Chondrocyte (in vitro differentiated cells): ENCODE results near the gene ITGB3. TPM values are rescaled to one million over a fixed set of nuclear protein-coding genes. Genes with fewer than 3 reads are reported as not detected.

Experiments used
- DNase-seq: peaks from one replicate; pipeline ENCODE4 v3.0.0; 2021; ENCODE audit warnings: mixed read lengths, low spot score
- H3K27ac Mint-ChIP-seq: one replicate; pipeline ENCODE4 v1.8.0; 2021; ENCODE audit warnings: mild to moderate bottlenecking, moderate library complexity, mixed read lengths; ENCODE audit not compliant: unreplicated experiment
- H3K27me3 Mint-ChIP-seq: 2 replicates; pipeline ENCODE4 v1.8.0; 2021; ENCODE audit warnings: low read depth, mixed read lengths
- H3K36me3 Mint-ChIP-seq: 2 replicates; pipeline ENCODE4 v1.8.0; 2021; ENCODE audit warnings: low read depth, mixed read lengths
- H3K4me1 Mint-ChIP-seq: 2 replicates; pipeline ENCODE4 v1.8.0; 2021; ENCODE audit warnings: low read depth, mild to moderate bottlenecking, mixed read lengths
- H3K4me3 Mint-ChIP-seq: one replicate; pipeline ENCODE4 v1.8.0; 2021; ENCODE audit warnings: mild to moderate bottlenecking, moderate library complexity, mixed read lengths; ENCODE audit not compliant: unreplicated experiment
- H3K9me3 Mint-ChIP-seq: 2 replicates; pipeline ENCODE4 v1.8.0; 2021; ENCODE audit warnings: low read depth, mixed read lengths
- CTCF ChIP-seq: fragments of 200-600 bp; sonication (generic); IDR thresholded peaks from 2 replicates; pipeline ENCODE4 v1.5.0; 2021; ENCODE audit warnings: antibody characterized with exemption, mild to moderate bottlenecking, moderate library complexity
- total RNA-seq: library from RNA; stranded (reverse); gene quantifications from 3 replicates; pipeline ENCODE4 v1.2.1, GENCODE V29; 2021

Gene ITGB3
- total RNA-seq, 1 donor from 2014 or later, result 10.5 TPM

DNA sequence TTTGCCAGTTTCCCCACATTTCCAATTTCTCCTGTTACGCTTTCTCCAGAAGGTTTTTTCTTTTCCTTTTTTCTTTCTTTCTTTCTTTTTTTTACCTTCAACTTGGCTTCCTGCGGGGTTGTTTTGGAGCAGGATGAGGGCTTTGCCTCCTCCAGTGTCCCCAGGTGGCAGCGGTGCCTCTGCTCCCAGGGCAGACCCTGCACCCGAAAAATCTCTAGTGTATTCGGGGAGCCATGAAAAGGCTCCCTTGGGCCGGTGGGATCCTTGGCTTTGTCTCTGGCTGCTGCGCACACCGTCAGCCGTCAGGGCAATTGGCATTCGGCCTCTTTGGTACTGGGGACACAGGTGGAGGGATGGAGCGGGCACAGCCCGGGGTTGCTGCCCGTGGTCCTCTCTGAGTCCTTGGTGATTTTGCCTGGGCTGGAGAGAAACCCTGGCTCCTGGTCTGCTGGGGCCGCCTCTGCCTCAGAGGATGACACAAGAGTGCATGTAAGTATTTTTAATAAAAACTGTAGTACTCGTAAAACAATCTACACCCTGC, 846 bp downstream of the ITGB3 start:
- Mint-ChIP-seq H3K27ac (no peak overlapping the region), H3K4me3 (peak overlapping the region; percentile 79), H3K4me1 (peaks cover 27% of the 10 kb centered on the region), H3K9me3 (no peaks in the 10 kb centered on the region), H3K36me3 (no peaks in the 10 kb centered on the region), H3K27me3 (no peaks in the 10 kb centered on the region)
- no peak for TF ChIP-seq CTCF
- DNase-seq, result no peak

DNA sequence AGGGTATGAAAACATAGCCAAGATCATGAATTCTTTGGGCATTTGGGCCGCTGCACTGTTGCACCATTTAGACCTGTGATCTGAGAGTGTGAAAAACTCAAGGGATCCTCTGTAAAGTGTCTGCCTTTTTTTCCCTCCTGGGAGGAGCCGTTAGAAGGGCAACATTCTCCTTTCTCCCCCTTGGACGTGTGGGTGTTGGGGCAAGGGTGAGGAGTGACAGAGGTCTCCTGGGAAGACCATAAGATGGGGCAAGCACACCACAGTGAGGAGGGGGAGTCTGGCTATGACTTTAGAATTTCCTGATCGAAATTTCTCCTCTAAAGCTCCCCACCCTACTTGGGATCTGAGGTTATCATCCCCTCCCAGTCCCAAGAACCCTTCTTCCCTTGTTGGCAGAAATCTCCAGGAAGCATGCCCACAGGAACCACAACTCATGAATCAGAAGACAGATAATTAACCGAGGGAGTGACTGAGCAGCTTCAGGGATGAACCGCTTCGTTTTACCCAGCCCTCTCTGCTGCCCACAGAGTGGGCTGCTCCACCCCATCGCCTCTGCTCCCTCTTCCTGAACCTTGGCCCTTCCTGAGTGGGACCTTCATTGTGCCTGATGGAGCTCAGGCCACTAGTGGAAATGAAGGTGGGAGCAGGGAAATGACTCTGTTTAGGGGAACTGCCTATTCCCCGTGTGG, 4.2 kb downstream of the ITGB3 start:
- Mint-ChIP-seq H3K4me1 (peaks cover 27% of the 10 kb centered on the region), H3K4me3 (no peak overlapping the region), H3K27me3 (no peaks in the 10 kb centered on the region), H3K27ac (peak overlapping the region; percentile 58), H3K36me3 (no peaks in the 10 kb centered on the region), H3K9me3 (no peaks in the 10 kb centered on the region)
- no peak for TF ChIP-seq CTCF
- DNase-seq, result no peak

DNA sequence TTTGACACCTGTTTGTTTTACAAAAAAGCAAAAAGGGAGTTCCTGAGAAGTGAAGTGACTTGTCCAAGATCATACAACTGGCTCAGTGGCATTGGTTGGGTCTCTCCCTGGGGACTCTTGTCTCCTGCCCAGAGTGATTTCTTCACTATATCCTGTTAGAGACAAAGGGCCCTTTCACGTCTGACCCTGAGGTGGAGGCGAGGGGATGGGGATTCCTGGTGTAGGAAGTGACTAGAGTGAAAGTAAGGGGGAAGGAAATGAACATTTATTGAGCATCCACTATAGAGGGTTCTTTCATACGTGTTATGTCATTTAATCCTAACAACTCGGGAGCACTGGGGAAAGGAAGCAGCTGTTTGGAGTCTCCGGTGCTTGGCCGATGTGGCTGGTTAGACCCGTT, 9.0 kb downstream of the ITGB3 start:
- Mint-ChIP-seq H3K27me3 (no peaks in the 10 kb centered on the region), H3K9me3 (no peaks in the 10 kb centered on the region), H3K4me3 (no peak overlapping the region), H3K36me3 (no peaks in the 10 kb centered on the region), H3K27ac (no peak overlapping the region), H3K4me1 (peaks cover 28% of the 10 kb centered on the region)
- no peak for TF ChIP-seq CTCF
- no peak for DNase-seq

- Mint-ChIP-seq H3K36me3 (no peaks in the 10 kb centered on the region), H3K9me3 (no peaks in the 10 kb centered on the region), H3K27me3 (no peaks in the 10 kb centered on the region), H3K27ac (no peak overlapping the region), H3K4me1 (peaks cover 25% of the 10 kb centered on the region), H3K4me3 (no peak overlapping the region)
- no peak for TF ChIP-seq CTCF
- DNase-seq, result no peak
Measured at GRCh38 chr17:47264166-47264565, 10.5 kb downstream of the ITGB3 start.

DNA sequence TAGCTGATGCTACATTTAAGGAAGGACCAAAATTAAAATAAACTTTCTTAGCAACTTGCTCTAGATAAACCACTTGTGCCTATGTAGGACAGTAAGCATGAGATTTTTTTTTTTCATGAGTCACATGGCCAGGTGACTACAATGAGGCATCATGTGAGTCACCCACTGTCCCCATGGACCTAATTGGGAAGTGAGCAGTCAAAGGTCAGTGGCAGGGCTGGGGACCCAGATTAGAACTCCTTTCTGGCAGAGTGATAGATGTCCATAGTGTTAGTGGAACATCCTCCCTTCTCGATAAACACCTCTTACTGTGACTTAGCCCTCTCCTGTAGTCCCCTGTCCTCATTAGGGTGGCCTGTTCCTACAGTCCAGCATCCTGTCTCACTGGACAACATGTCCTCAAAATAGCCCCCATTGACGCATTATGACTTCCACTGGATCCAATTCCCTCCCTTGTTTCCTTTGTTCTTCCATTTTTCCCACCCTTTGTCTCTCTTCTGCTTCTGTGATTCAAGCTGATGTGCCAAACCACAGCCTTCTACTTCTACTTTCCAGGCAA, 12.4 kb downstream of the ITGB3 start:
- H3K9me3 Mint-ChIP-seq, result no peaks in the 10 kb centered on the region
- H3K4me3 Mint-ChIP-seq, result no peak overlapping the region
- peak overlapping the region; percentile 32 for H3K27ac Mint-ChIP-seq
- no peak for DNase-seq
- H3K36me3 Mint-ChIP-seq, result no peaks in the 10 kb centered on the region
- TF ChIP-seq CTCF, result no peak
- H3K27me3 Mint-ChIP-seq, result no peaks in the 10 kb centered on the region
- H3K4me1 Mint-ChIP-seq, result peaks cover 28% of the 10 kb centered on the region
